Measurements from ENCODE around the gene MEIS3.

The MEIS3 gene

DNA sequence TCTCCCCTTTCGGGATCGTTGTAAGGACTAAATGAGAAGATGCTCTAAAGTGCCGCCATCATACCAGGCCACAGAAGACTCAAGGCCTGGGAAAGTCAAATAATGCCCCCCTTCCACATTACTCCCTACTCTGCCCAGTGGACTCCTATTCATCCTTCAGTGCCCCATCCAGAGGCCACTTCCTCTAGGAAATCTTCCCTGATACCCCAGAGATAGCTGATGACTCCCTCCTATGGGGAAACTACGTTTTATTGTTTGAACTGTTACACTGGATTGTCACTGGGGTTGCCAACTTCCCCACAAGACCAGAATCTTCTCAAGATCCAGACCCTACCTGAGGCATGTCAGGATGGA lies 14.2 kb downstream of the MEIS3 start:
- Histone ChIP-seq H2AK5ac (ENCODE audit: low read length, severe bottlenecking) (no peak overlapping the region), H3K27me3 (ENCODE audit: control insufficient read depth in 1 of 2, insufficient read depth in 1 of 2, low read length in 2 of 2) (peaks cover 18 to 37% of the 10 kb centered on the region in 2 experiments), H3K4ac (ENCODE audit: low read depth in 1 of 2, low read length in 2 of 2) (no peak overlapping the region), H3K14ac (ENCODE audit: low read length in 2 of 2) (no peak overlapping the region), H2BK12ac (ENCODE audit: low read length in 2 of 2) (no peak overlapping the region), H3K4me2 (ENCODE audit: low read length, poor library complexity, severe bottlenecking) (no peak overlapping the region), H2AFZ (ENCODE audit: low read depth, low read length) (no peak overlapping the region), H3K4me3 (ENCODE audit: insufficient read depth in 1 of 2, low read depth in 1 of 2, low read length in 2 of 2) (no peak overlapping the region), H3K36me3 (ENCODE audit: control insufficient read depth in 1 of 2, insufficient read depth in 2 of 2, low read depth in 1 of 2, low read length in 2 of 2) (peaks cover 0 to 4% of the 10 kb centered on the region in 2 experiments), H2BK15ac (ENCODE audit: low read depth, poor library complexity, severe bottlenecking) (no peak overlapping the region), H3K18ac (ENCODE audit: low read depth in 1 of 2, low read length in 2 of 2) (no peak overlapping the region), H3K23ac (ENCODE audit: low read length in 2 of 2) (no peak overlapping the region), H3K79me1 (replicated peaks; ENCODE audit: low read length, poor library complexity, severe bottlenecking) (no peaks in the 10 kb centered on the region), H3K9ac (ENCODE audit: low read length) (no peak overlapping the region), H4K91ac (ENCODE audit: low read length) (no peak overlapping the region), H3K27ac (ENCODE audit: low read length, poor library complexity, severe bottlenecking) (no peak overlapping the region), H4K8ac (ENCODE audit: low read length) (no peak overlapping the region), H2BK120ac (ENCODE audit: low read depth, low read length) (no peak overlapping the region), H3K9me3 (ENCODE audit: control insufficient read depth, low read length) (no peaks in the 10 kb centered on the region), H2BK5ac (ENCODE audit: low read depth, low read length, poor library complexity, severe bottlenecking) (no peak overlapping the region), H3K4me1 (ENCODE audit: control insufficient read depth, insufficient read depth, low read depth, low read length) (peaks cover 2% of the 10 kb centered on the region)
- DNase-seq, result no peak
- 100% methylated on average over 4 of the region's 4 CpGs for WGBS

DNA sequence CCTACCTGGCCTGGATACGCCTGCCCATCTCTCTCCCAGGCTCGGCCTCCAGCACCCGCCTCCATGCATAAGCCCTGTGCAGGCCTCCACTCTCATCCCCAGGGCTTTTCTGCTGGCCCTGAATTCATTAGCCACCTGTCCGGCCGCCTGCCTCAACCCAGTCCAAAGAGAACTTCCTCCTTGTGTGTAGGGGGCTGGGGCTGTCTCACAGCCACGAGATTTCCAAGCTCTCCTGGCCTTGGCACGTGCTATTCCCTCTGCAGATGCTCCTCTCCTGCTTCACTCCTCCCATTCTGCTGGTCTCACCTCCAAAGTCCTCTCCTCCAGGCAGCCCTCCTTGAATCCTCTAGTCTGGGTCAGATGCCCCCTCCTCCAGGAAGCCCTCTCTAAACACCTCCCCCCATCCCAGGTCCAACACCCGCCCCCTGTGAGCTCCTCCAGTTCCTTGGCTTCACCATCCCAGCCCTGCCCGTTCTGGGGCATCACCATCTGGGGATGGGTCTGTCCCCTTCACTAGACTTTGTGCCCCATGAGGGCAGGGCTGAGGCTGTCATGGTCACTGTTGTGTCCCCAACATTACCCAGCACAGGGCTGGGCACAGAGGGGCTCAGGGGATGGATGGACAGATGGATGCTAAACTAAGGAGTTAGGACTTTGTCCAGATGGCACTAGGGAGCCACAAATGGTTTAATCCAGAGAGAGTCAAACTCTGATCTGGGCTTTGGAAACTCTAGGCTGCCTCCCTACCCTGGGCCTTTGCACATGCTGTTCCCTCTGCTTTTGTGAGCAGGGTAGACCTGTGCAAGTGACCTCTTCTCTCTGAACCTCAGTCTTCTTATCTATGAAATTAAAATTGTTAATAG lies 14.8 kb downstream of the MEIS3 start:
- DNase-seq, result no peak
- peaks cover 0 to 4% of the 10 kb centered on the region in 2 experiments for H3K36me3 ChIP-seq (ENCODE audit: control insufficient read depth in 1 of 2, insufficient read depth in 2 of 2, low read depth in 1 of 2, low read length in 2 of 2)
- H4K8ac ChIP-seq (ENCODE audit: low read length), result no peak overlapping the region
- H3K4me3 ChIP-seq (ENCODE audit: insufficient read depth in 1 of 2, low read depth in 1 of 2, low read length in 2 of 2), result no peak overlapping the region
- no peak overlapping the region for H3K18ac ChIP-seq (ENCODE audit: low read depth in 1 of 2, low read length in 2 of 2)
- H3K79me1 ChIP-seq (replicated peaks; ENCODE audit: low read length, poor library complexity, severe bottlenecking), result no peaks in the 10 kb centered on the region
- no peak overlapping the region for H2AK5ac ChIP-seq (ENCODE audit: low read length, severe bottlenecking)
- no peak overlapping the region for H2BK12ac ChIP-seq (ENCODE audit: low read length in 2 of 2)
- no peak overlapping the region for H3K4me2 ChIP-seq (ENCODE audit: low read length, poor library complexity, severe bottlenecking)
- H3K27me3 ChIP-seq (ENCODE audit: control insufficient read depth in 1 of 2, insufficient read depth in 1 of 2, low read length in 2 of 2), result peaks cover 18 to 37% of the 10 kb centered on the region in 2 experiments
- no peak overlapping the region for H2BK15ac ChIP-seq (ENCODE audit: low read depth, poor library complexity, severe bottlenecking)
- no peak overlapping the region for H2AFZ ChIP-seq (ENCODE audit: low read depth, low read length)
- peaks cover 2% of the 10 kb centered on the region for H3K4me1 ChIP-seq (ENCODE audit: control insufficient read depth, insufficient read depth, low read depth, low read length)
- H3K4ac ChIP-seq (ENCODE audit: low read depth in 1 of 2, low read length in 2 of 2), result no peak overlapping the region
- H4K91ac ChIP-seq (ENCODE audit: low read length), result no peak overlapping the region
- H3K23ac ChIP-seq (ENCODE audit: low read length in 2 of 2), result no peak overlapping the region
- no peak overlapping the region for H3K27ac ChIP-seq (ENCODE audit: low read length, poor library complexity, severe bottlenecking)
- H3K9me3 ChIP-seq (ENCODE audit: control insufficient read depth, low read length), result no peaks in the 10 kb centered on the region
- 90% methylated on average over 9 of the region's 9 CpGs for WGBS
- no peak overlapping the region for H3K9ac ChIP-seq (ENCODE audit: low read length)
- no peak overlapping the region for H2BK120ac ChIP-seq (ENCODE audit: low read depth, low read length)
- no peak overlapping the region for H3K14ac ChIP-seq (ENCODE audit: low read length in 2 of 2)
- H2BK5ac ChIP-seq (ENCODE audit: low read depth, low read length, poor library complexity, severe bottlenecking), result no peak overlapping the region

DNA sequence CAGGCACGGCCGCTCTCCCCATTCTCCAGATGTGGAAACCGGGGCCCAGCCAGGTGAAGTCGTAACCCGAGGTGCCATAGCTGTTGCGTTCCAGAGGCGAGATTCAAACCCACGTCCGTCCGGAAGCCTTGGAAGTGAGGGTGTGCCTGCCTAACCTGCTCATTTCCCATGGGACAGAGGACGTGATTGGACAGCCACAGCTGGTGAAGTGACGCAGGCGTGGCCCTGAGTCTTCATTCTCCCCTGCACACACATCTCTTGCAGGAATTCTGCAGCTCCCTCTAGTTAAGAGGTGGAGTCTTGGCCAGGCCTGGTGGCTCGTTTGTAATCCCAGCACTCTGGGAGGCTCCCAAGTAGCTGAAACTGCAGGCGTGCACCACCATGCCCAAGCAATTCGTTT lies 16.8 kb downstream of the MEIS3 start:
- Histone ChIP-seq H3K14ac (ENCODE audit: low read length in 2 of 2) (no peak overlapping the region), H3K18ac (ENCODE audit: low read depth in 1 of 2, low read length in 2 of 2) (no peak overlapping the region), H2BK5ac (ENCODE audit: low read depth, low read length, poor library complexity, severe bottlenecking) (no peak overlapping the region), H2BK120ac (ENCODE audit: low read depth, low read length) (no peak overlapping the region), H3K36me3 (ENCODE audit: control insufficient read depth in 1 of 2, insufficient read depth in 2 of 2, low read depth in 1 of 2, low read length in 2 of 2) (no peaks in the 10 kb centered on the region), H4K91ac (ENCODE audit: low read length) (no peak overlapping the region), H2AFZ (ENCODE audit: low read depth, low read length) (no peak overlapping the region), H2BK15ac (ENCODE audit: low read depth, poor library complexity, severe bottlenecking) (no peak overlapping the region), H3K9ac (ENCODE audit: low read length) (no peak overlapping the region), H3K27me3 (ENCODE audit: control insufficient read depth in 1 of 2, insufficient read depth in 1 of 2, low read length in 2 of 2) (peaks cover 30 to 35% of the 10 kb centered on the region in 2 experiments), H3K23ac (ENCODE audit: low read length in 2 of 2) (no peak overlapping the region), H3K27ac (ENCODE audit: low read length, poor library complexity, severe bottlenecking) (no peak overlapping the region), H3K4ac (ENCODE audit: low read depth in 1 of 2, low read length in 2 of 2) (no peak overlapping the region), H3K4me1 (ENCODE audit: control insufficient read depth, insufficient read depth, low read depth, low read length) (peaks cover 2% of the 10 kb centered on the region), H3K79me1 (replicated peaks; ENCODE audit: low read length, poor library complexity, severe bottlenecking) (no peaks in the 10 kb centered on the region), H2BK12ac (ENCODE audit: low read length in 2 of 2) (no peak overlapping the region), H3K4me2 (ENCODE audit: low read length, poor library complexity, severe bottlenecking) (no peak overlapping the region), H3K9me3 (ENCODE audit: control insufficient read depth, low read length) (no peaks in the 10 kb centered on the region), H4K8ac (ENCODE audit: low read length) (no peak overlapping the region), H3K4me3 (ENCODE audit: insufficient read depth in 1 of 2, low read depth in 1 of 2, low read length in 2 of 2) (no peak overlapping the region), H2AK5ac (ENCODE audit: low read length, severe bottlenecking) (no peak overlapping the region)
- no peak for DNase-seq
- WGBS, result 88% methylated on average over 16 of the region's 16 CpGs

GRCh38 chr19:47398707-47399597 lies 20.4 kb downstream of the MEIS3 start:
- Histone ChIP-seq H3K79me1 (replicated peaks; ENCODE audit: low read length, poor library complexity, severe bottlenecking) (no peaks in the 10 kb centered on the region), H4K8ac (ENCODE audit: low read length) (no peak overlapping the region), H3K14ac (ENCODE audit: low read length in 2 of 2) (no peak overlapping the region), H3K27me3 (ENCODE audit: control insufficient read depth in 1 of 2, insufficient read depth in 1 of 2, low read length in 2 of 2) (peaks cover 12 to 27% of the 10 kb centered on the region in 2 experiments), H4K91ac (ENCODE audit: low read length) (no peak overlapping the region), H2BK15ac (ENCODE audit: low read depth, poor library complexity, severe bottlenecking) (no peak overlapping the region), H3K9me3 (ENCODE audit: control insufficient read depth, low read length) (no peaks in the 10 kb centered on the region), H3K4me3 (ENCODE audit: insufficient read depth in 1 of 2, low read depth in 1 of 2, low read length in 2 of 2) (no peak overlapping the region), H2BK120ac (ENCODE audit: low read depth, low read length) (no peak overlapping the region), H3K36me3 (ENCODE audit: control insufficient read depth in 1 of 2, insufficient read depth in 2 of 2, low read depth in 1 of 2, low read length in 2 of 2) (no peaks in the 10 kb centered on the region), H3K18ac (ENCODE audit: low read depth in 1 of 2, low read length in 2 of 2) (no peak overlapping the region), H3K4me1 (ENCODE audit: control insufficient read depth, insufficient read depth, low read depth, low read length) (no peaks in the 10 kb centered on the region), H2AFZ (ENCODE audit: low read depth, low read length) (no peak overlapping the region), H3K4me2 (ENCODE audit: low read length, poor library complexity, severe bottlenecking) (no peak overlapping the region), H3K23ac (ENCODE audit: low read length in 2 of 2) (no peak overlapping the region), H3K27ac (ENCODE audit: low read length, poor library complexity, severe bottlenecking) (no peak overlapping the region), H2AK5ac (ENCODE audit: low read length, severe bottlenecking) (no peak overlapping the region), H3K4ac (ENCODE audit: low read depth in 1 of 2, low read length in 2 of 2) (no peak overlapping the region), H2BK5ac (ENCODE audit: low read depth, low read length, poor library complexity, severe bottlenecking) (no peak overlapping the region), H3K9ac (ENCODE audit: low read length) (no peak overlapping the region), H2BK12ac (ENCODE audit: low read length in 2 of 2) (no peak overlapping the region)
- DNase-seq, result no peak
- WGBS, result 46% methylated on average over 17 of the region's 24 CpGs

All from mesenchymal stem cell (in vitro differentiated cells and primary cell).